WTC11 (cell line): ENCODE data around the gene HDLBP. TPM values are rescaled to one million over a fixed set of nuclear protein-coding genes. Genes with fewer than 3 reads are reported as not detected.

Experiments
- ATAC-seq: fragments of 200-7000 bp; cut with Tn5 transposase; 2 replicates; pipeline ENCODE4 v1.10.0; 2021; ENCODE audit warnings: mild to moderate bottlenecking, moderate library complexity
- CTCF ChIA-PET: fragments of 300-600 bp; sonication (Branson Sonifier 250); formaldehyde crosslinking; loops from one replicate; lab custom pipeline; 2021; ENCODE audit warnings: antibody characterized with exemption; lab: Charles Lee
- POLR2A ChIA-PET: fragments of 350-600 bp; sonication (Branson Sonifier 250); formaldehyde crosslinking; loops from one replicate; lab custom pipeline; 2021; ENCODE audit warnings: antibody characterized with exemption; lab: Charles Lee
- DNase-seq: peaks from one replicate; pipeline ENCODE4 v3.0.0; 2021; ENCODE audit warnings: low spot score
- H3K27ac Mint-ChIP-seq: 2 replicates; pipeline ENCODE4 v1.8.0; 2021; ENCODE audit warnings: mixed read lengths
- H3K27me3 Mint-ChIP-seq: 2 replicates; pipeline ENCODE4 v1.8.0; 2021; ENCODE audit warnings: low read depth, mild to moderate bottlenecking, moderate library complexity, mixed read lengths
- H3K36me3 Mint-ChIP-seq: 2 replicates; pipeline ENCODE4 v1.8.0; 2021; ENCODE audit warnings: mixed read lengths
- H3K4me1 Mint-ChIP-seq: 2 replicates; pipeline ENCODE4 v1.8.0; 2022; ENCODE audit warnings: mixed read lengths
- H3K4me3 Mint-ChIP-seq: 2 replicates; pipeline ENCODE4 v1.8.0; 2021; ENCODE audit warnings: mild to moderate bottlenecking, moderate library complexity, mixed read lengths
- H3K9me3 Mint-ChIP-seq: 2 replicates; pipeline ENCODE4 v1.8.0; 2021; ENCODE audit warnings: mixed read lengths
- CREM ChIP-seq: sonication (generic); formaldehyde crosslinking; IDR thresholded peaks from 2 replicates; pipeline ENCODE4 v1.8.1; 2022; ENCODE audit warnings: mild to moderate bottlenecking, missing genetic modification reagents, moderate library complexity
- EMX1 ChIP-seq: fragments of 250-450 bp; sonication (Bioruptor Pico); IDR thresholded peaks from 2 replicates; pipeline ENCODE4 v1.8.0; 2021; ENCODE audit warnings: mild to moderate bottlenecking
- GRHL2 ChIP-seq: fragments of 250-450 bp; sonication (Bioruptor Pico); IDR thresholded peaks from 2 replicates; pipeline ENCODE4 v1.8.0; 2022; ENCODE audit warnings: mild to moderate bottlenecking, moderate library complexity; ENCODE audit not compliant: insufficient replicate concordance, severe bottlenecking
- IRF2 ChIP-seq: sonication (generic); formaldehyde crosslinking; IDR thresholded peaks from 2 replicates; pipeline ENCODE4 v1.8.0; 2022; ENCODE audit warnings: low read depth, missing genetic modification reagents, borderline replicate concordance
- JAZF1 ChIP-seq: fragments of 250-450 bp; sonication (Bioruptor Pico); IDR thresholded peaks from 2 replicates; pipeline ENCODE4 v1.9.0; 2021; ENCODE audit warnings: moderate library complexity, mild to moderate bottlenecking, inconsistent platforms
- JUN ChIP-seq: sonication (generic); formaldehyde crosslinking; IDR thresholded peaks from 2 replicates; pipeline ENCODE4 v1.8.0; 2023; ENCODE audit warnings: mild to moderate bottlenecking, missing genetic modification reagents
- MXD4 ChIP-seq: fragments of 250-450 bp; sonication (Bioruptor Pico); IDR thresholded peaks from 2 replicates; pipeline ENCODE4 v1.8.0; 2021; ENCODE audit warnings: mild to moderate bottlenecking, moderate library complexity, borderline replicate concordance
- NFE2L1 ChIP-seq: sonication (generic); formaldehyde crosslinking; IDR thresholded peaks from 2 replicates; pipeline ENCODE4 v1.8.1; 2023; ENCODE audit warnings: missing genetic modification reagents
- NR3C1 ChIP-seq: sonication (generic); formaldehyde crosslinking; conservative IDR thresholded peaks from 2 replicates; pipeline ENCODE4 v1.8.1; 2023; ENCODE audit warnings: low read depth, mild to moderate bottlenecking, missing genetic modification reagents
- TEAD4 ChIP-seq: sonication (generic); formaldehyde crosslinking; IDR thresholded peaks from 2 replicates; pipeline ENCODE4 v1.8.0; 2022; ENCODE audit warnings: mild to moderate bottlenecking, missing genetic modification reagents
- TP53 ChIP-seq: sonication (generic); formaldehyde crosslinking; IDR thresholded peaks from 2 replicates; pipeline ENCODE4 v1.8.1; 2023; ENCODE audit warnings: mild to moderate bottlenecking, missing genetic modification reagents
- ZNF232 ChIP-seq: sonication (generic); formaldehyde crosslinking; IDR thresholded peaks from 2 replicates; pipeline ENCODE4 v1.8.0; 2022; ENCODE audit warnings: mild to moderate bottlenecking, missing genetic modification reagents
- ZNF317 ChIP-seq: sonication (generic); formaldehyde crosslinking; IDR thresholded peaks from 2 replicates; pipeline ENCODE4 v1.8.1; 2023; ENCODE audit warnings: low read depth, mild to moderate bottlenecking, moderate library complexity, missing genetic modification reagents, borderline replicate concordance
- total RNA-seq: library from RNA; stranded (reverse); gene quantifications from 3 replicates; pipeline ENCODE4 v1.2.3, GENCODE V29; 2021
- TF ChIP-seq, protein P1 (sequence below): sonication (generic); formaldehyde crosslinking; IDR thresholded peaks from 2 replicates; pipeline ENCODE4 v1.8.1; 2022; ENCODE audit warnings: mild to moderate bottlenecking, missing genetic modification reagents, moderate library complexity, borderline replicate concordance
- TF ChIP-seq, protein P2 (sequence below): sonication (generic); formaldehyde crosslinking; IDR thresholded peaks from 2 replicates; pipeline ENCODE4 v1.8.0; 2022; ENCODE audit warnings: mild to moderate bottlenecking, missing genetic modification reagents
- TF ChIP-seq, protein P3 (sequence below): sonication (generic); formaldehyde crosslinking; IDR thresholded peaks from 2 replicates; pipeline ENCODE4 v1.8.0; 2022; ENCODE audit warnings: mild to moderate bottlenecking, missing genetic modification reagents
- TF ChIP-seq, protein P4 (sequence below): sonication (generic); formaldehyde crosslinking; IDR thresholded peaks from 2 replicates; pipeline ENCODE4 v1.8.0; 2023; ENCODE audit warnings: missing genetic modification reagents, mild to moderate bottlenecking, borderline replicate concordance
- TF ChIP-seq, protein P5 (sequence below): sonication (generic); formaldehyde crosslinking; IDR thresholded peaks from 2 replicates; pipeline ENCODE4 v1.8.0; 2022; ENCODE audit warnings: missing genetic modification reagents
- TF ChIP-seq, protein P6 (sequence below): fragments of 250-450 bp; sonication (Bioruptor Pico); IDR thresholded peaks from 2 replicates; pipeline ENCODE4 v1.9.0; 2021; ENCODE audit warnings: mild to moderate bottlenecking
- TF ChIP-seq, protein P7 (sequence below): sonication (generic); formaldehyde crosslinking; IDR thresholded peaks from 2 replicates; pipeline ENCODE4 v1.8.1; 2023; ENCODE audit warnings: mild to moderate bottlenecking, missing genetic modification reagents

Gene HDLBP
- total RNA-seq, 1 experiment from 2014 or later: 368 TPM

DNA sequence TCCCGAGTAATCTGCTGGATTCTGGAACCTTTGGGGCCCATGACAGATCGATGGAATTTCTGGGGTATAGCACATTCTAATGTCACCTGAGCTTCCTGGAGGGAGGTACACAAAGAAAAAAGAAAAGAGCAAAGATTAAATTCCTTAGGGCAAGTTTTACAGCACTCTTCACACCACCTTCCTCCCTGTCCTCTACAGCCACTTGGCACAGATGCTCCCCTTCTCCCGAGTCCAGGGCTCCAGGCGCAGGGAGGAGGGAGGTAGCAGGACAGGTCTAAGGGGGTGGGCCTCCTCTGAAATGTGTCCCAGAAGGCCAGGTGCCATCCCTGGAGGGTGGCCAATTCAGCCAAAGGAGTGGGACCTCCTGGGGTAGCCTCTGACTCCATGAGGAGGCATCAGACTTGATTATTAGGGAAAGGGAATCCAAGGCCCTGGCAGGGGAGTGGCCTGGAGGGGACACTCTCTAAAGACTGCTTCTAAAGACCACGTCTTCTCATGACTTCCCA, 76.7 kb downstream of the HDLBP start (continued):
- TF ChIP-seq, protein P1, sequence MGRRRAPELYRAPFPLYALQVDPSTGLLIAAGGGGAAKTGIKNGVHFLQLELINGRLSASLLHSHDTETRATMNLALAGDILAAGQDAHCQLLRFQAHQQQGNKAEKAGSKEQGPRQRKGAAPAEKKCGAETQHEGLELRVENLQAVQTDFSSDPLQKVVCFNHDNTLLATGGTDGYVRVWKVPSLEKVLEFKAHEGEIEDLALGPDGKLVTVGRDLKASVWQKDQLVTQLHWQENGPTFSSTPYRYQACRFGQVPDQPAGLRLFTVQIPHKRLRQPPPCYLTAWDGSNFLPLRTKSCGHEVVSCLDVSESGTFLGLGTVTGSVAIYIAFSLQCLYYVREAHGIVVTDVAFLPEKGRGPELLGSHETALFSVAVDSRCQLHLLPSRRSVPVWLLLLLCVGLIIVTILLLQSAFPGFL (CRISPR knock-in tag): no peak
- TF ChIP-seq, protein P2, sequence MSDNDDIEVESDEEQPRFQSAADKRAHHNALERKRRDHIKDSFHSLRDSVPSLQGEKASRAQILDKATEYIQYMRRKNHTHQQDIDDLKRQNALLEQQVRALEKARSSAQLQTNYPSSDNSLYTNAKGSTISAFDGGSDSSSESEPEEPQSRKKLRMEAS (CRISPR knock-in tag): no peak
- TF ChIP-seq, protein P3, sequence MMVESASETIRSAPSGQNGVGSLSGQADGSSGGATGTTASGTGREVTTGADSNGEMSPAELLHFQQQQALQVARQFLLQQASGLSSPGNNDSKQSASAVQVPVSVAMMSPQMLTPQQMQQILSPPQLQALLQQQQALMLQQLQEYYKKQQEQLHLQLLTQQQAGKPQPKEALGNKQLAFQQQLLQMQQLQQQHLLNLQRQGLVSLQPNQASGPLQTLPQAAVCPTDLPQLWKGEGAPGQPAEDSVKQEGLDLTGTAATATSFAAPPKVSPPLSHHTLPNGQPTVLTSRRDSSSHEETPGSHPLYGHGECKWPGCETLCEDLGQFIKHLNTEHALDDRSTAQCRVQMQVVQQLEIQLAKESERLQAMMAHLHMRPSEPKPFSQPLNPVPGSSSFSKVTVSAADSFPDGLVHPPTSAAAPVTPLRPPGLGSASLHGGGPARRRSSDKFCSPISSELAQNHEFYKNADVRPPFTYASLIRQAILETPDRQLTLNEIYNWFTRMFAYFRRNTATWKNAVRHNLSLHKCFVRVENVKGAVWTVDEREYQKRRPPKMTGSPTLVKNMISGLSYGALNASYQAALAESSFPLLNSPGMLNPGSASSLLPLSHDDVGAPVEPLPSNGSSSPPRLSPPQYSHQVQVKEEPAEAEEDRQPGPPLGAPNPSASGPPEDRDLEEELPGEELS (CRISPR knock-in tag): no peak
- TF ChIP-seq CREM (CRISPR knock-in tag): no peak
- no peak for TF ChIP-seq NR3C1 (CRISPR knock-in tag)
- TF ChIP-seq NFE2L1 (CRISPR knock-in tag): no peak
- no peak for TF ChIP-seq MXD4 (CRISPR knock-in tag)
- no peak for TF ChIP-seq TP53 (CRISPR knock-in tag)
- TF ChIP-seq IRF2 (CRISPR knock-in tag): no peak
- no peak for TF ChIP-seq ZNF232
- no peak for TF ChIP-seq JAZF1 (CRISPR knock-in tag)
- TF ChIP-seq, all 79 proteins: peak for 0

DNA sequence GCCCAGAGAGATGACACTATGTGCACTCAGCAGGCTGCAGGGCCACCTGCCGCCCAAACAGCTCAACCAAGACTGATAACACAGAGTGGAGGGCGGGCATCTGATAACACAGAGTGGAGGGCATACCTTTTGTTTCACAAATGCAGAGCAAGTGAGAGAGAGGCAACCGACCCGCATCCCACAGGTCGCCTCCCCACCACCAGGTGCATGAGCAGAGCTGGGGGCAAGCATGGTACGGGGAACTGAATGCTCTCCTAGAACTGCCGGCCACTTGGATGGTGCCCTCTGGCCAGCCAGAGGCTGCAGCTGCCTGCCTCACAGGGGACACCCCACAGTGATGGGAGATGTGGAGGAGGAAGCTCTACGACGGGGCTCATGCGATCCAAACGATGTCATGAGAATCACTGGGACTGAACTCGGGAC, 77.5 kb downstream of the HDLBP start:
- no peaks in the 10 kb centered on the region for H3K4me1 Mint-ChIP-seq
- no peak for DNase-seq
- no peak for ATAC-seq
- no peaks in the 10 kb centered on the region for H3K9me3 Mint-ChIP-seq
- no peak overlapping the region for H3K4me3 Mint-ChIP-seq
- no peak overlapping the region for H3K27ac Mint-ChIP-seq
- CTCF ChIA-PET: no interaction called here
- peaks cover 94% of the 10 kb centered on the region for H3K36me3 Mint-ChIP-seq
- H3K27me3 Mint-ChIP-seq: no peaks in the 10 kb centered on the region
- POLR2A ChIA-PET: no interaction called here
- TF ChIP-seq NR3C1 (CRISPR knock-in tag) (no peak), IRF2 (CRISPR knock-in tag) (no peak), EMX1 (no peak), TEAD4 (CRISPR knock-in tag) (no peak), GRHL2 (CRISPR knock-in tag) (no peak), ZNF317 (CRISPR knock-in tag) (no peak), JUN (CRISPR knock-in tag) (no peak)
- TF ChIP-seq, protein P4, sequence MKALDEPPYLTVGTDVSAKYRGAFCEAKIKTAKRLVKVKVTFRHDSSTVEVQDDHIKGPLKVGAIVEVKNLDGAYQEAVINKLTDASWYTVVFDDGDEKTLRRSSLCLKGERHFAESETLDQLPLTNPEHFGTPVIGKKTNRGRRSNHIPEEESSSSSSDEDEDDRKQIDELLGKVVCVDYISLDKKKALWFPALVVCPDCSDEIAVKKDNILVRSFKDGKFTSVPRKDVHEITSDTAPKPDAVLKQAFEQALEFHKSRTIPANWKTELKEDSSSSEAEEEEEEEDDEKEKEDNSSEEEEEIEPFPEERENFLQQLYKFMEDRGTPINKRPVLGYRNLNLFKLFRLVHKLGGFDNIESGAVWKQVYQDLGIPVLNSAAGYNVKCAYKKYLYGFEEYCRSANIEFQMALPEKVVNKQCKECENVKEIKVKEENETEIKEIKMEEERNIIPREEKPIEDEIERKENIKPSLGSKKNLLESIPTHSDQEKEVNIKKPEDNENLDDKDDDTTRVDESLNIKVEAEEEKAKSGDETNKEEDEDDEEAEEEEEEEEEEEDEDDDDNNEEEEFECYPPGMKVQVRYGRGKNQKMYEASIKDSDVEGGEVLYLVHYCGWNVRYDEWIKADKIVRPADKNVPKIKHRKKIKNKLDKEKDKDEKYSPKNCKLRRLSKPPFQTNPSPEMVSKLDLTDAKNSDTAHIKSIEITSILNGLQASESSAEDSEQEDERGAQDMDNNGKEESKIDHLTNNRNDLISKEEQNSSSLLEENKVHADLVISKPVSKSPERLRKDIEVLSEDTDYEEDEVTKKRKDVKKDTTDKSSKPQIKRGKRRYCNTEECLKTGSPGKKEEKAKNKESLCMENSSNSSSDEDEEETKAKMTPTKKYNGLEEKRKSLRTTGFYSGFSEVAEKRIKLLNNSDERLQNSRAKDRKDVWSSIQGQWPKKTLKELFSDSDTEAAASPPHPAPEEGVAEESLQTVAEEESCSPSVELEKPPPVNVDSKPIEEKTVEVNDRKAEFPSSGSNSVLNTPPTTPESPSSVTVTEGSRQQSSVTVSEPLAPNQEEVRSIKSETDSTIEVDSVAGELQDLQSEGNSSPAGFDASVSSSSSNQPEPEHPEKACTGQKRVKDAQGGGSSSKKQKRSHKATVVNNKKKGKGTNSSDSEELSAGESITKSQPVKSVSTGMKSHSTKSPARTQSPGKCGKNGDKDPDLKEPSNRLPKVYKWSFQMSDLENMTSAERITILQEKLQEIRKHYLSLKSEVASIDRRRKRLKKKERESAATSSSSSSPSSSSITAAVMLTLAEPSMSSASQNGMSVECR: no peak
- TF ChIP-seq, protein P5, sequence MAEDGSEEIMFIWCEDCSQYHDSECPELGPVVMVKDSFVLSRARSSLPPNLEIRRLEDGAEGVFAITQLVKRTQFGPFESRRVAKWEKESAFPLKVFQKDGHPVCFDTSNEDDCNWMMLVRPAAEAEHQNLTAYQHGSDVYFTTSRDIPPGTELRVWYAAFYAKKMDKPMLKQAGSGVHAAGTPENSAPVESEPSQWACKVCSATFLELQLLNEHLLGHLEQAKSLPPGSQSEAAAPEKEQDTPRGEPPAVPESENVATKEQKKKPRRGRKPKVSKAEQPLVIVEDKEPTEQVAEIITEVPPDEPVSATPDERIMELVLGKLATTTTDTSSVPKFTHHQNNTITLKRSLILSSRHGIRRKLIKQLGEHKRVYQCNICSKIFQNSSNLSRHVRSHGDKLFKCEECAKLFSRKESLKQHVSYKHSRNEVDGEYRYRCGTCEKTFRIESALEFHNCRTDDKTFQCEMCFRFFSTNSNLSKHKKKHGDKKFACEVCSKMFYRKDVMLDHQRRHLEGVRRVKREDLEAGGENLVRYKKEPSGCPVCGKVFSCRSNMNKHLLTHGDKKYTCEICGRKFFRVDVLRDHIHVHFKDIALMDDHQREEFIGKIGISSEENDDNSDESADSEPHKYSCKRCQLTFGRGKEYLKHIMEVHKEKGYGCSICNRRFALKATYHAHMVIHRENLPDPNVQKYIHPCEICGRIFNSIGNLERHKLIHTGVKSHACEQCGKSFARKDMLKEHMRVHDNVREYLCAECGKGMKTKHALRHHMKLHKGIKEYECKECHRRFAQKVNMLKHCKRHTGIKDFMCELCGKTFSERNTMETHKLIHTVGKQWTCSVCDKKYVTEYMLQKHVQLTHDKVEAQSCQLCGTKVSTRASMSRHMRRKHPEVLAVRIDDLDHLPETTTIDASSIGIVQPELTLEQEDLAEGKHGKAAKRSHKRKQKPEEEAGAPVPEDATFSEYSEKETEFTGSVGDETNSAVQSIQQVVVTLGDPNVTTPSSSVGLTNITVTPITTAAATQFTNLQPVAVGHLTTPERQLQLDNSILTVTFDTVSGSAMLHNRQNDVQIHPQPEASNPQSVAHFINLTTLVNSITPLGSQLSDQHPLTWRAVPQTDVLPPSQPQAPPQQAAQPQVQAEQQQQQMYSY (CRISPR knock-in tag): no peak
- TF ChIP-seq, protein P6, sequence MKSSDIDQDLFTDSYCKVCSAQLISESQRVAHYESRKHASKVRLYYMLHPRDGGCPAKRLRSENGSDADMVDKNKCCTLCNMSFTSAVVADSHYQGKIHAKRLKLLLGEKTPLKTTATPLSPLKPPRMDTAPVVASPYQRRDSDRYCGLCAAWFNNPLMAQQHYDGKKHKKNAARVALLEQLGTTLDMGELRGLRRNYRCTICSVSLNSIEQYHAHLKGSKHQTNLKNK (CRISPR knock-in tag): no peak
- TF ChIP-seq, protein P7, sequence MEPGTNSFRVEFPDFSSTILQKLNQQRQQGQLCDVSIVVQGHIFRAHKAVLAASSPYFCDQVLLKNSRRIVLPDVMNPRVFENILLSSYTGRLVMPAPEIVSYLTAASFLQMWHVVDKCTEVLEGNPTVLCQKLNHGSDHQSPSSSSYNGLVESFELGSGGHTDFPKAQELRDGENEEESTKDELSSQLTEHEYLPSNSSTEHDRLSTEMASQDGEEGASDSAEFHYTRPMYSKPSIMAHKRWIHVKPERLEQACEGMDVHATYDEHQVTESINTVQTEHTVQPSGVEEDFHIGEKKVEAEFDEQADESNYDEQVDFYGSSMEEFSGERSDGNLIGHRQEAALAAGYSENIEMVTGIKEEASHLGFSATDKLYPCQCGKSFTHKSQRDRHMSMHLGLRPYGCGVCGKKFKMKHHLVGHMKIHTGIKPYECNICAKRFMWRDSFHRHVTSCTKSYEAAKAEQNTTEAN (CRISPR knock-in tag): no peak
- TF ChIP-seq, protein P1 (CRISPR knock-in tag): no peak
